ENCODE results near the gene SEC16B.

DNA sequence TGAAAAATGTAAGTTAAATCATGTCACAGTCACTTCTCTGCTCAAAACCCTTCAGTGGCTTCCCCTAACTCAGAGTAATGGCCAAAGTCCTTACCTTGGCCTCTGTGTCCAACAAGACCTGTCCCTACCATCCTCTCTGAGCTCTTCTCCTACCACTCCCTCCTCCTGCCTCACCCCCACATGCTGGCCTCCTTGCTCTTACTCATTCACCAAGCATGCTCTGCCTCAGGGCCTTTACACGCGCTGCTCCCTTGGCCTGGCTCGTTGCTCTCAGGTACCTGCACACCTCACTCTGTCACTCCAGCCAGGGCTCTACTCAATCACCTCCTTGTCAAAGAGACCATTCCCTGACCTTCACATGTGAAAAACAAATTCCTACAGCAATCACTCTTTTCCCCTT is 54.2 kb downstream of the SEC16B start:
- TF ChIP-seq, protein P1, sequence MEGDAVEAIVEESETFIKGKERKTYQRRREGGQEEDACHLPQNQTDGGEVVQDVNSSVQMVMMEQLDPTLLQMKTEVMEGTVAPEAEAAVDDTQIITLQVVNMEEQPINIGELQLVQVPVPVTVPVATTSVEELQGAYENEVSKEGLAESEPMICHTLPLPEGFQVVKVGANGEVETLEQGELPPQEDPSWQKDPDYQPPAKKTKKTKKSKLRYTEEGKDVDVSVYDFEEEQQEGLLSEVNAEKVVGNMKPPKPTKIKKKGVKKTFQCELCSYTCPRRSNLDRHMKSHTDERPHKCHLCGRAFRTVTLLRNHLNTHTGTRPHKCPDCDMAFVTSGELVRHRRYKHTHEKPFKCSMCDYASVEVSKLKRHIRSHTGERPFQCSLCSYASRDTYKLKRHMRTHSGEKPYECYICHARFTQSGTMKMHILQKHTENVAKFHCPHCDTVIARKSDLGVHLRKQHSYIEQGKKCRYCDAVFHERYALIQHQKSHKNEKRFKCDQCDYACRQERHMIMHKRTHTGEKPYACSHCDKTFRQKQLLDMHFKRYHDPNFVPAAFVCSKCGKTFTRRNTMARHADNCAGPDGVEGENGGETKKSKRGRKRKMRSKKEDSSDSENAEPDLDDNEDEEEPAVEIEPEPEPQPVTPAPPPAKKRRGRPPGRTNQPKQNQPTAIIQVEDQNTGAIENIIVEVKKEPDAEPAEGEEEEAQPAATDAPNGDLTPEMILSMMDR (conservative IDR thresholded peaks at IDR 0.05; ENCODE audit: low read length): no peak
- TF ChIP-seq EZH2phosphoT487 (IDR thresholded peaks at IDR 0.05; ENCODE audit: borderline replicate concordance, low read depth, low read length): no peak

All from OCI-LY7 (cell line).